ENCODE measurements around the gene PINK1. TPM values are rescaled to one million over a fixed set of nuclear protein-coding genes. Genes with fewer than 3 reads are reported as not detected.
A peak's percentile ranks its signal among the peaks of the same experiment; 100 is the strongest.

Gene PINK1
- total RNA-seq, 4 donors from 2014 or later: 175 to 330 (median 242) TPM

GRCh38 chr1:20678599-20678998 lies 45.3 kb downstream of the PINK1 start:
- no peak for DNase-seq (ENCODE audit: extremely low spot score)
- intact Hi-C loops (cut with DNase I): no loop called here
- H3K27me3 ChIP-seq: no peaks in the 10 kb centered on the region
- WGBS: 86% methylated on average over 6 of the region's 6 CpGs
- H3K9me3 ChIP-seq: no peaks in the 10 kb centered on the region
- no peak for TF ChIP-seq POLR2A (IDR thresholded peaks at IDR 0.05; ENCODE audit: low read depth)
- no peak overlapping the region for H3K27ac ChIP-seq (replicated peaks in 1 of 4)
- peaks cover 0 to 9% (median 1%) of the 10 kb centered on the region in 4 donors for H3K4me1 ChIP-seq
- H3K4me3 ChIP-seq: no peak overlapping the region
- peaks cover 0 to 19% (median 0%) of the 10 kb centered on the region in 4 donors for H3K36me3 ChIP-seq

GRCh38 chr1:20680269-20680668 lies 47.0 kb downstream of the PINK1 start:
- DNase-seq (ENCODE audit: extremely low spot score): no peak
- peaks cover 0 to 10% (median 0%) of the 10 kb centered on the region in 4 donors for H3K36me3 ChIP-seq
- TF ChIP-seq POLR2A (IDR thresholded peaks at IDR 0.05; ENCODE audit: low read depth): no peak
- H3K4me3 ChIP-seq: no peak overlapping the region
- H3K4me1 ChIP-seq: peaks cover 0 to 10% (median 6%) of the 10 kb centered on the region in 4 donors
- H3K27me3 ChIP-seq: no peaks in the 10 kb centered on the region
- WGBS: 89% methylated on average over 5 of the region's 5 CpGs
- no peak overlapping the region for H3K27ac ChIP-seq (replicated peaks in 1 of 4)
- intact Hi-C loops (cut with DNase I): no loop called here
- H3K9me3 ChIP-seq: no peaks in the 10 kb centered on the region

GRCh38 chr1:20681999-20682398 lies 48.7 kb downstream of the PINK1 start:
- 92% methylated on average over 9 of the region's 9 CpGs for WGBS
- Histone ChIP-seq H3K4me3 (no peak overlapping the region), H3K27me3 (no peaks in the 10 kb centered on the region), H3K4me1 (peaks cover 0 to 18% (median 11%) of the 10 kb centered on the region in 4 donors), H3K27ac (replicated peaks in 1 of 4) (no peak overlapping the region), H3K36me3 (peaks cover 0 to 7% (median 0%) of the 10 kb centered on the region in 4 donors), H3K9me3 (no peaks in the 10 kb centered on the region)
- TF ChIP-seq POLR2A (IDR thresholded peaks at IDR 0.05; ENCODE audit: low read depth) (no peak), EP300 (IDR thresholded peaks at IDR 0.05) (no peak), CTCF (IDR thresholded peaks at IDR 0.05) (no peak), POLR2AphosphoS5 (IDR thresholded peaks at IDR 0.05) (no peak)
- DNase-seq (ENCODE audit: extremely low spot score): no peak
- intact Hi-C loops (cut with DNase I): no loop called here

- no peak overlapping the region for H3K4me3 ChIP-seq
- WGBS: 80% methylated on average over 19 of the region's 24 CpGs
- TF ChIP-seq POLR2AphosphoS5 (IDR thresholded peaks at IDR 0.05) (no peak), EP300 (IDR thresholded peaks at IDR 0.05) (no peak), POLR2A (IDR thresholded peaks at IDR 0.05; ENCODE audit: low read depth) (no peak), CTCF (IDR thresholded peaks at IDR 0.05) (no peak)
- peaks cover 0 to 18% (median 11%) of the 10 kb centered on the region in 4 donors for H3K4me1 ChIP-seq
- DNase-seq (ENCODE audit: extremely low spot score): no peak
- H3K27ac ChIP-seq (replicated peaks in 1 of 4): no peak overlapping the region
- intact Hi-C loops (cut with DNase I): no loop called here
- H3K36me3 ChIP-seq: peaks cover 0 to 6% (median 0%) of the 10 kb centered on the region in 4 donors
- H3K9me3 ChIP-seq: no peaks in the 10 kb centered on the region
- H3K27me3 ChIP-seq: no peaks in the 10 kb centered on the region
These were observed 49.4 kb downstream of the PINK1 start for GRCh38 chr1:20682571-20683236.

GRCh38 chr1:20683614-20684013 lies 50.4 kb downstream of the PINK1 start:
- Histone ChIP-seq H3K36me3 (peaks cover 0 to 5% (median 0%) of the 10 kb centered on the region in 4 donors), H3K4me3 (no peak overlapping the region), H3K27me3 (no peaks in the 10 kb centered on the region), H3K9me3 (no peaks in the 10 kb centered on the region), H3K27ac (replicated peaks in 1 of 4) (no peak overlapping the region), H3K4me1 (peaks cover 0 to 18% (median 11%) of the 10 kb centered on the region in 4 donors)
- intact Hi-C loops (cut with DNase I): no loop called here
- TF ChIP-seq EP300 (IDR thresholded peaks at IDR 0.05): no peak
- DNase-seq (ENCODE audit: extremely low spot score): no peak
- 89% methylated on average over 10 of the region's 10 CpGs for WGBS

GRCh38 chr1:20684050-20684620 lies 50.9 kb downstream of the PINK1 start:
- whole genome bisulfite sequencing: 70% methylated on average over 13 of the region's 13 CpGs
- intact Hi-C loops (cut with DNase I): no loop called here
- peaks cover 0 to under 1% (median 0%) of the 10 kb centered on the region in 4 donors for H3K36me3 ChIP-seq
- no peaks in the 10 kb centered on the region for H3K9me3 ChIP-seq
- TF ChIP-seq EP300 (IDR thresholded peaks at IDR 0.05) (no peak), POLR2AphosphoS5 (IDR thresholded peaks at IDR 0.05) (no peak), CTCF (IDR thresholded peaks at IDR 0.05) (no peak), POLR2A (IDR thresholded peaks at IDR 0.05; ENCODE audit: low read depth) (no peak)
- no peaks in the 10 kb centered on the region for H3K27me3 ChIP-seq
- peaks cover 0 to 18% (median 11%) of the 10 kb centered on the region in 4 donors for H3K4me1 ChIP-seq
- peak overlapping the region; percentile 56 to 71 (median 69) for H3K27ac ChIP-seq (replicated peaks in 1 of 4)
- peak overlapping the region; percentile 29 to 48 (median 35) for H3K4me3 ChIP-seq
- no peak for DNase-seq (ENCODE audit: extremely low spot score)
